ENCODE measurements around the gene SRPRB.

GRCh38 chr3:133831966-133832801 lies 26.6 kb downstream of the SRPRB start:
- TF ChIP-seq FOXA1 (IDR thresholded peaks at IDR 0.05) (no peak), TARDBP (IDR thresholded peaks at IDR 0.05) (no peak), ELF4 (IDR thresholded peaks at IDR 0.05) (no peak), ZNF384 (IDR thresholded peaks at IDR 0.05) (no peak), SP1 (IDR thresholded peaks at IDR 0.05) (no peak), LEF1 (IDR thresholded peaks at IDR 0.05; ENCODE audit: borderline replicate concordance) (no peak), FOXM1 (IDR thresholded peaks at IDR 0.05; ENCODE audit: borderline replicate concordance) (no peak), BHLHE40 (IDR thresholded peaks at IDR 0.05; ENCODE audit: borderline replicate concordance) (no peak), L3MBTL2 (conservative IDR thresholded peaks at IDR 0.05) (no peak), FOXK2 (IDR thresholded peaks at IDR 0.05) (no peak), SUZ12 (IDR thresholded peaks at IDR 0.05) (no peak), CTBP1 (IDR thresholded peaks at IDR 0.05; ENCODE audit: borderline replicate concordance) (no peak), ARNT (IDR thresholded peaks at IDR 0.05) (no peak)
